Stimulated activated CD4-positive, alpha-beta T cell treated with anti-CD3 and anti-CD28 coated beads, TNF-alpha, amount 100 ng/mL, for 1 hour (primary cell): ENCODE data around the gene RUFY4.

ENCODE experiments used
- DNase-seq, 3 donors: peaks; one replicate each; pipeline ENCODE4 v3.0.0-alpha.2; 2020; ENCODE audit warnings: low read depth in 3 of 3, low spot score in 1 of 3

The RUFY4 gene

GRCh38 chr2:218059289-218059688, 9.8 kb upstream of the RUFY4 start:
- DNase-seq = no peak

- DNase-seq = no peak
These were observed 8.9 kb upstream of the RUFY4 start for GRCh38 chr2:218060118-218060517.

GRCh38 chr2:218060950-218061660, 7.9 kb upstream of the RUFY4 start:
- DNase-seq = no peak

GRCh38 chr2:218063486-218063885, 5.6 kb upstream of the RUFY4 start:
- no peak for DNase-seq

- no peak for DNase-seq
These were observed 5.2 kb upstream of the RUFY4 start for GRCh38 chr2:218063896-218064295.

GRCh38 chr2:218065239-218066006, 3.6 kb upstream of the RUFY4 start:
- DNase-seq = no peak

GRCh38 chr2:218066926-218067515, 2.0 kb upstream of the RUFY4 start:
- no peak for DNase-seq

GRCh38 chr2:218067523-218067922, 1.5 kb upstream of the RUFY4 start:
- no peak for DNase-seq

GRCh38 chr2:218069606-218070300, 700 bp downstream of the RUFY4 start:
- DNase-seq = no peak

- DNase-seq = no peak
These were observed 1.5 kb downstream of the RUFY4 start for GRCh38 chr2:218070587-218070986.

GRCh38 chr2:218071218-218071937, 2.3 kb downstream of the RUFY4 start:
- no peak for DNase-seq

- no peak for DNase-seq
These were observed 2.9 kb downstream of the RUFY4 start for GRCh38 chr2:218072002-218072401.

GRCh38 chr2:218072478-218073024, 3.5 kb downstream of the RUFY4 start:
- no peak for DNase-seq

- no peak for DNase-seq
These were observed 4.1 kb downstream of the RUFY4 start for GRCh38 chr2:218073185-218073584.

GRCh38 chr2:218074031-218074430, 5.0 kb downstream of the RUFY4 start:
- DNase-seq = no peak

- DNase-seq = no peak
These were observed 7.1 kb downstream of the RUFY4 start for GRCh38 chr2:218075975-218076811.

GRCh38 chr2:218077464-218078216, 8.6 kb downstream of the RUFY4 start:
- no peak for DNase-seq

- DNase-seq = no peak
These were observed 11.2 kb downstream of the RUFY4 start for GRCh38 chr2:218079943-218080913.
